ENCODE results near the gene XRN1. TPM values are rescaled to one million over a fixed set of nuclear protein-coding genes. Genes with fewer than 3 reads are reported as not detected.

Gene XRN1
- total and polyA plus RNA-seq, 2 of the 8 experiments (the other 6 are each of a cell fraction or from before 2014, with no cell fraction given) = 1.9 to 17.2 TPM

DNA sequence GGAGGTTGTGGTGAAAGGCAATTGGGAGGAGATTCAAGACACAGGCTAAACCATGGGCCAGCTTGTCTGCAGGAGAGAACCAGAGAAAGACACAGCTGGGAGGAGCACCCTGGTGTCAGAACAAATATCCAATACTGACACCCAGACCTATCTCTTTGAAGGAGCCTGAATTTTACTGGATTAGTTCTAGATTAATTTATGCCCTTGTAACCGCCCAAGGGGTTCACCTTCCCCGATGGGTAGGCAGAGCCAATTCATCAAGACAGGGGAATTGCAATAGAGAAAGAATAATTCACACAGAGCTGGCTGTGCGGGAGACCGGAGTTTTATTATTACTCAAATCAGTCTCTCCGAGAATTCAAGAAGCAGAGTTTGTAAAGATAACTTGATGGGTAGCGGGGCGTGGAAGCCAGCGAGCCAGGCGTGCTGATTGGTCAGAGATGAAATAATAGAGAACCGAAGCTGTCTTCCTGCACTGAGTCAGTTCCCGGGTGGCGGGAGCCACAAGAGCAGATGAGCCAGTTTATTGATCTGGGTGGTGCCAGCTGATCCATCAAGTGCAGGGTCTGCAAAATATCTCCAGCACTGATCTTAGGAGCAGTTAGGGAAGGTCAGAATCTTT is 191.0 kb downstream of the XRN1 start (continued):
- TF ChIP-seq CHD7 (IDR thresholded peaks at IDR 0.05; ENCODE audit: insufficient replicate concordance, low read length) (no peak), CEBPB (IDR thresholded peaks at IDR 0.05; ENCODE audit: low read depth, low read length) (no peak), TAF1 (IDR thresholded peaks at IDR 0.05; ENCODE audit: low read depth, low read length) (no peak), RAD21 (IDR thresholded peaks at IDR 0.05 in 1 of 2, conservative IDR thresholded peaks at IDR 0.05 in 1 of 2; ENCODE audit: low read depth in 2 of 2, low read length in 2 of 2) (no peak), CBX5 (IDR thresholded peaks at IDR 0.05; ENCODE audit: low read depth, low read length) (no peak), RFX5 (IDR thresholded peaks at IDR 0.05; ENCODE audit: borderline replicate concordance, low read depth, low read length) (no peak), TAF7 (optimal IDR thresholded peaks at IDR 0.05; ENCODE audit: borderline replicate concordance, low read depth, low read length) (no peak), MAFK (IDR thresholded peaks at IDR 0.05; ENCODE audit: low read depth, low read length) (no peak), EP300 (IDR thresholded peaks at IDR 0.05; ENCODE audit: borderline replicate concordance in 1 of 2, low read depth in 2 of 2, low read length in 2 of 2) (no peak), SIX5 (IDR thresholded peaks at IDR 0.05; ENCODE audit: low read depth, low read length) (no peak)
